ENCODE measurements around the gene MAFB. TPM values are rescaled to one million over a fixed set of nuclear protein-coding genes. Genes with fewer than 3 reads are reported as not detected.

Gene MAFB
- total RNA-seq, 4 donors from 2014 or later = 4.6 to 21.5 (median 16.9) TPM

DNA sequence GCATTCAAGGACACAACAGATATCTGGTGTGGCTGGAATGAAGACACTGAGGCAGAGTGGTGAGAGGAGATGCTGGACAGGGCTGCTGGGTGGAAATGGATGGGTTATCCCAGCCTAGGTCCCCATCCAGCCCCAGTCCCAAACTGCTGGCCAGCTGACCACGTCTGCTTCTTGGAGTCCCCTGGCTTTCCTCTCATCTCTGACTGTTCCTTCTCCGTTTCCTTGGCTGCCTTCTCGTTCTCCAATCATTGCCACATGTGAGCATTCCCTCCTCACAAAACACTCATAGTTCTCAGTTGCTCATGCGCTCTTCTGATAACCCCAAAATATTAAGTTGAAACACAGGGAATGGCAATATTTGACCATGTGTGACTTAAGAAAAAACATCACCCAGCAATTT, 31.5 kb downstream of the MAFB start:
- no peak overlapping the region for H3K27ac ChIP-seq
- no peak for DNase-seq
- H3K36me3 ChIP-seq = no peaks in the 10 kb centered on the region
- TF ChIP-seq CTCF (IDR thresholded peaks at IDR 0.05) = no peak
- TF ChIP-seq POLR2A (IDR thresholded peaks at IDR 0.05) = no peak
- H3K4me3 ChIP-seq = no peak overlapping the region
- no peaks in the 10 kb centered on the region for H3K9me3 ChIP-seq
- H3K27me3 ChIP-seq = no peaks in the 10 kb centered on the region
- no peaks in the 10 kb centered on the region for H3K4me1 ChIP-seq

DNA sequence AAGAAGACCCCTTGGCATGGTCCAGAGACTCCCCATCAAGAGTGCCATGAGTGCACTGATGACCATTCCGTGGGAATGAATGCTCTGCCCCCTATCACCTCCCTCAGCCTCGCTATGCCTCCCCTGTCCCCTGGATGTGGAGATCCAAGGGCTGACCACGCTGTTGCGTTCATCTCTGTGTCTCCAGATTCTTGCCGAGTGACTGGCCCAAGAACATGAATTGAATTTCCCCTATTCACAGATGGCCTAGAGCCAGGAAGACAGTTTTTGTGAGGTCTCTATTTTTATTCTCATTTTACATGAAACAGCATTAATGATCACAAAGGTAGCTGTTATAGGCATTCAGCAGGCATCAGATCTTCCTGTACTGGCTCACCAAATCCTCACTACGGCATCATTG, 33.6 kb downstream of the MAFB start:
- no peaks in the 10 kb centered on the region for H3K4me1 ChIP-seq
- TF ChIP-seq CTCF (IDR thresholded peaks at IDR 0.05) (no peak), POLR2A (IDR thresholded peaks at IDR 0.05) (no peak)
- no peaks in the 10 kb centered on the region for H3K36me3 ChIP-seq
- no peaks in the 10 kb centered on the region for H3K27me3 ChIP-seq
- H3K9me3 ChIP-seq = no peaks in the 10 kb centered on the region
- no peak for DNase-seq
- H3K27ac ChIP-seq = no peak overlapping the region
- no peak overlapping the region for H3K4me3 ChIP-seq

DNA sequence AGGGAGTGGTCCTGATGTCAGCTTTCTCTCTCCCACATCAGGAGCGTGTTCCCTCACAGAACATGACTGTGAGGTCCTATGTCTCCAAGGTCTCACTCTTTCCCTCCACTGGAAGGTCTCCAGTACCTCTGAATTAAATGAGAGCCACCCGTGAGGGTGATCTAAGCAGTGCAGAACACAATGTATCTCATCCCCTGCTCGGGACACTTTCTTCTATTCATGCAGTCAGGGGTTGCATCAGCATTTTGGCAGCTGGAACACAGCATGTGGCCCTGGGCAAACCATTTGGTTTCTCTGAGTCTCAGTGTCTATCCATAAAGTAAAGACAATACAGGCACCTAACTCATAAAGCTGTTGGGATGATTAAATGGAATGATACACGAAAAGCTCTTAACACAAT, 34.2 kb downstream of the MAFB start:
- H3K27ac ChIP-seq = no peak overlapping the region
- no peaks in the 10 kb centered on the region for H3K4me1 ChIP-seq
- no peaks in the 10 kb centered on the region for H3K36me3 ChIP-seq
- TF ChIP-seq CTCF (IDR thresholded peaks at IDR 0.05) (no peak), POLR2A (IDR thresholded peaks at IDR 0.05) (no peak)
- no peaks in the 10 kb centered on the region for H3K9me3 ChIP-seq
- H3K4me3 ChIP-seq = no peak overlapping the region
- no peaks in the 10 kb centered on the region for H3K27me3 ChIP-seq
- DNase-seq = no peak

GRCh38 chr20:40652441-40652987, 36.5 kb downstream of the MAFB start:
- no peak for TF ChIP-seq CTCF (IDR thresholded peaks at IDR 0.05)
- no peak for TF ChIP-seq POLR2A (IDR thresholded peaks at IDR 0.05)
- DNase-seq = no peak
- Histone ChIP-seq H3K27ac (no peak overlapping the region), H3K9me3 (no peaks in the 10 kb centered on the region), H3K36me3 (no peaks in the 10 kb centered on the region), H3K27me3 (no peaks in the 10 kb centered on the region), H3K4me1 (no peaks in the 10 kb centered on the region), H3K4me3 (no peak overlapping the region)

DNA sequence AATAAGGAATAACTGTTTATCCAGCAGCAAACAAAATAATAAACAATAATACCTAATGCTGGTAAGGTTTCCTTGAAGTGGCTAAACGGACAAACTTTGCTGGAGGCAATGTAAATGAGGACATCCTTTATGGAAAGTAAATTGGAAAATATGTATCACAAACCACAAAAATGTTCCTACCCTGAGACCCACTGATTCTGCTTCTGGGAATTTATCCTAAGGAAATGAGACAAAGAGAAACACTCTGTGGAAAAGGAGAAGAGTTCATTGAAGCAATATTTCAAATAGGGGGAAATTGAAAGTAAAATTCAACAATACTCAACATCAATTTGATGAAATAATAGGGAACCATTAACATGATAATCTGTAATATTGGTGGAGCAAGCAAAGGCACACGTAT, 37.9 kb downstream of the MAFB start:
- TF ChIP-seq POLR2A (IDR thresholded peaks at IDR 0.05) = no peak
- TF ChIP-seq CTCF (IDR thresholded peaks at IDR 0.05) = no peak
- Histone ChIP-seq H3K27ac (no peak overlapping the region), H3K4me3 (no peak overlapping the region), H3K9me3 (no peaks in the 10 kb centered on the region), H3K27me3 (no peaks in the 10 kb centered on the region), H3K36me3 (no peaks in the 10 kb centered on the region), H3K4me1 (no peaks in the 10 kb centered on the region)
- no peak for DNase-seq

GRCh38 chr20:40650707-40651106, 38.3 kb downstream of the MAFB start:
- H3K4me3 ChIP-seq = no peak overlapping the region
- H3K9me3 ChIP-seq = no peaks in the 10 kb centered on the region
- no peak for TF ChIP-seq CTCF (IDR thresholded peaks at IDR 0.05)
- no peak for TF ChIP-seq POLR2A (IDR thresholded peaks at IDR 0.05)
- no peaks in the 10 kb centered on the region for H3K36me3 ChIP-seq
- no peaks in the 10 kb centered on the region for H3K27me3 ChIP-seq
- no peak overlapping the region for H3K27ac ChIP-seq
- no peak for DNase-seq
- H3K4me1 ChIP-seq = no peaks in the 10 kb centered on the region

All from Peyer's patch (tissue), 4 donors.